ENCODE data around the gene POMGNT1. TPM values are rescaled to one million over a fixed set of nuclear protein-coding genes. Genes with fewer than 3 reads are reported as not detected.
A peak's percentile ranks its signal among the peaks of the same experiment; 100 is the strongest.

POMGNT1 gene
- total and polyA plus RNA-seq, 2 of the 13 experiments (the other 11 are each of a cell fraction or from before 2014, with no cell fraction given), result 33.9 to 46.8 TPM

DNA sequence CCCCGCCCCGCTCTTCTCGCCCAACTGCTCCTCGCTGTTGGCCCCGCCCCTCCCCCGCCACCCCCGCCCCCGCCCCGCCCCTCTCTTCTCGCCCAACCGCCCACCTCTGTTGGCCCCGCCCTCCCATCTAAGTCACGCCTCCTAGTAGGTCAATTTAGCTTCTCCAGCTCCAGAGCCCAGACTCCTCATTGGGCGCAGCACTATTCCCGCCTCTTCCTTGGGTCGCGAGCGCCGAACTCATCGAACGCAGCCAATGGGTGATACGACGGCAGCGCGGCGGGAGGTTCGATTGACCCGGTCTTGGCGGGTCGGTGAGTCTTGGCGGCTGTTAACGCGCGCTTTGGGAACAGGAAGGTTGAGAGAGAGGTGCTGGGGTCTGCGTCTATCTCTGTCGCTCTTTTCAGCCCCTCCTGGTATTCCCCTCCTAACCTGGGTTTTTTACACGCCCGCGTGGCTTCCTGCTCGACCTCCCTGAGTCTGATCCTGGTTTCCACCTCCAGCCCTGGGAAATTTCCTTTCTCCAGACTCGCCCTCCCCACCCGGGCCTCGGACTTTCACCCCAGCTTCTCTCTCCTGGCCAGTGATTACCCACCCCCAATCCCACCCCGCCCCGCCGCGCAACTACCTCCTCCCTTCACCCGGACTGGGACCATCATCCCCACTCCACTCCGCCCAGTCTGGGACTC lies 49.3 kb upstream of the POMGNT1 start, which contains the start of gene RAD54L (continued):
- TF ChIP-seq TEAD3 (CRISPR knock-in tag; optimal IDR thresholded peaks at IDR 0.05; ENCODE audit: borderline replicate concordance) (peak; percentile 32), NCOA5 (CRISPR knock-in tag; IDR thresholded peaks at IDR 0.05) (no peak), ZNF883 (CRISPR knock-in tag; IDR thresholded peaks at IDR 0.05; ENCODE audit: not compliant biosample characterization) (no peak), ZNF616 (CRISPR knock-in tag; IDR thresholded peaks at IDR 0.05; ENCODE audit: low read depth) (no peak), ZNF781 (CRISPR knock-in tag; IDR thresholded peaks at IDR 0.05; ENCODE audit: borderline replicate concordance, not compliant biosample characterization) (no peak), ZNF460 (CRISPR knock-in tag; IDR thresholded peaks at IDR 0.05; ENCODE audit: borderline replicate concordance) (no peak), ZNF136 (CRISPR knock-in tag; IDR thresholded peaks at IDR 0.05; ENCODE audit: low read depth) (no peak), MTA3 (CRISPR knock-in tag; IDR thresholded peaks at IDR 0.05) (no peak), MBNL3 (CRISPR knock-in tag; conservative IDR thresholded peaks at IDR 0.05) (no peak), PRMT3 (CRISPR knock-in tag; IDR thresholded peaks at IDR 0.05; ENCODE audit: borderline replicate concordance, low read depth) (peak; percentile 77; the same call in 1 of the 2 replicates), HMG20B (CRISPR knock-in tag; conservative IDR thresholded peaks at IDR 0.05) (no peak), SIN3B (IDR thresholded peaks at IDR 0.05; ENCODE audit: low read length) (peak; percentile 99), ZNF713 (CRISPR knock-in tag; IDR thresholded peaks at IDR 0.05) (no peak), ZNF317 (CRISPR knock-in tag; IDR thresholded peaks at IDR 0.05) (peak; percentile 64; the same call in 1 of the 2 replicates)
- TF ChIP-seq, protein P1, sequence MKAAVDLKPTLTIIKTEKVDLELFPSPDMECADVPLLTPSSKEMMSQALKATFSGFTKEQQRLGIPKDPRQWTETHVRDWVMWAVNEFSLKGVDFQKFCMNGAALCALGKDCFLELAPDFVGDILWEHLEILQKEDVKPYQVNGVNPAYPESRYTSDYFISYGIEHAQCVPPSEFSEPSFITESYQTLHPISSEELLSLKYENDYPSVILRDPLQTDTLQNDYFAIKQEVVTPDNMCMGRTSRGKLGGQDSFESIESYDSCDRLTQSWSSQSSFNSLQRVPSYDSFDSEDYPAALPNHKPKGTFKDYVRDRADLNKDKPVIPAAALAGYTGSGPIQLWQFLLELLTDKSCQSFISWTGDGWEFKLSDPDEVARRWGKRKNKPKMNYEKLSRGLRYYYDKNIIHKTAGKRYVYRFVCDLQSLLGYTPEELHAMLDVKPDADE (CRISPR knock-in tag; IDR thresholded peaks at IDR 0.05), result no peak
- TF ChIP-seq, protein P2, sequence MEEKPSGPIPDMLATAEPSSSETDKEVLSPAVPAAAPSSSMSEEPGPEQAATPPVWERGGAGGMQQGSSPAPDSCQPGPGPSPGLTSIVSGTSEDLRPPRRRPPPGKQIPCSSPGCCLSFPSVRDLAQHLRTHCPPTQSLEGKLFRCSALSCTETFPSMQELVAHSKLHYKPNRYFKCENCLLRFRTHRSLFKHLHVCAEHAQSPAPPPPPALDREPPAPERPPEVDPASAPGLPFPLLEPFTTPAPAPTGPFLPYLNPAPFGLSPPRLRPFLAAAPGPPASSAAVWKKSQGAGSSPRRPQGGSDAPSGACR (CRISPR knock-in tag; IDR thresholded peaks at IDR 0.05), result no peak
- TF ChIP-seq, protein P3, sequence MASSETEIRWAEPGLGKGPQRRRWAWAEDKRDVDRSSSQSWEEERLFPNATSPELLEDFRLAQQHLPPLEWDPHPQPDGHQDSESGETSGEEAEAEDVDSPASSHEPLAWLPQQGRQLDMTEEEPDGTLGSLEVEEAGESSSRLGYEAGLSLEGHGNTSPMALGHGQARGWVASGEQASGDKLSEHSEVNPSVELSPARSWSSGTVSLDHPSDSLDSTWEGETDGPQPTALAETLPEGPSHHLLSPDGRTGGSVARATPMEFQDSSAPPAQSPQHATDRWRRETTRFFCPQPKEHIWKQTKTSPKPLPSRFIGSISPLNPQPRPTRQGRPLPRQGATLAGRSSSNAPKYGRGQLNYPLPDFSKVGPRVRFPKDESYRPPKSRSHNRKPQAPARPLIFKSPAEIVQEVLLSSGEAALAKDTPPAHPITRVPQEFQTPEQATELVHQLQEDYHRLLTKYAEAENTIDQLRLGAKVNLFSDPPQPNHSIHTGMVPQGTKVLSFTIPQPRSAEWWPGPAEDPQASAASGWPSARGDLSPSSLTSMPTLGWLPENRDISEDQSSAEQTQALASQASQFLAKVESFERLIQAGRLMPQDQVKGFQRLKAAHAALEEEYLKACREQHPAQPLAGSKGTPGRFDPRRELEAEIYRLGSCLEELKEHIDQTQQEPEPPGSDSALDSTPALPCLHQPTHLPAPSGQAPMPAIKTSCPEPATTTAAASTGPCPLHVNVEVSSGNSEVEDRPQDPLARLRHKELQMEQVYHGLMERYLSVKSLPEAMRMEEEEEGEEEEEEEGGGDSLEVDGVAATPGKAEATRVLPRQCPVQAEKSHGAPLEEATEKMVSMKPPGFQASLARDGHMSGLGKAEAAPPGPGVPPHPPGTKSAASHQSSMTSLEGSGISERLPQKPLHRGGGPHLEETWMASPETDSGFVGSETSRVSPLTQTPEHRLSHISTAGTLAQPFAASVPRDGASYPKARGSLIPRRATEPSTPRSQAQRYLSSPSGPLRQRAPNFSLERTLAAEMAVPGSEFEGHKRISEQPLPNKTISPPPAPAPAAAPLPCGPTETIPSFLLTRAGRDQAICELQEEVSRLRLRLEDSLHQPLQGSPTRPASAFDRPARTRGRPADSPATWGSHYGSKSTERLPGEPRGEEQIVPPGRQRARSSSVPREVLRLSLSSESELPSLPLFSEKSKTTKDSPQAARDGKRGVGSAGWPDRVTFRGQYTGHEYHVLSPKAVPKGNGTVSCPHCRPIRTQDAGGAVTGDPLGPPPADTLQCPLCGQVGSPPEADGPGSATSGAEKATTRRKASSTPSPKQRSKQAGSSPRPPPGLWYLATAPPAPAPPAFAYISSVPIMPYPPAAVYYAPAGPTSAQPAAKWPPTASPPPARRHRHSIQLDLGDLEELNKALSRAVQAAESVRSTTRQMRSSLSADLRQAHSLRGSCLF (CRISPR knock-in tag; IDR thresholded peaks at IDR 0.05; ENCODE audit: borderline replicate concordance), result no peak
- TF ChIP-seq, protein P4, sequence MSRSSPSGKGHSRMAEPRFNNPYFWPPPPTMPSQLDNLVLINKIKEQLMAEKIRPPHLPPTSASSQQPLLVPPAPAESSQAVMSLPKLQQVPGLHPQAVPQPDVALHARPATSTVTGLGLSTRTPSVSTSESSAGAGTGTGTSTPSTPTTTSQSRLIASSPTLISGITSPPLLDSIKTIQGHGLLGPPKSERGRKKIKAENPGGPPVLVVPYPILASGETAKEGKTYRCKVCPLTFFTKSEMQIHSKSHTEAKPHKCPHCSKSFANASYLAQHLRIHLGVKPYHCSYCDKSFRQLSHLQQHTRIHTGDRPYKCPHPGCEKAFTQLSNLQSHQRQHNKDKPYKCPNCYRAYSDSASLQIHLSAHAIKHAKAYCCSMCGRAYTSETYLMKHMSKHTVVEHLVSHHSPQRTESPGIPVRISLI (CRISPR knock-in tag; IDR thresholded peaks at IDR 0.05; ENCODE audit: borderline replicate concordance), result no peak
- TF ChIP-seq, protein P5, sequence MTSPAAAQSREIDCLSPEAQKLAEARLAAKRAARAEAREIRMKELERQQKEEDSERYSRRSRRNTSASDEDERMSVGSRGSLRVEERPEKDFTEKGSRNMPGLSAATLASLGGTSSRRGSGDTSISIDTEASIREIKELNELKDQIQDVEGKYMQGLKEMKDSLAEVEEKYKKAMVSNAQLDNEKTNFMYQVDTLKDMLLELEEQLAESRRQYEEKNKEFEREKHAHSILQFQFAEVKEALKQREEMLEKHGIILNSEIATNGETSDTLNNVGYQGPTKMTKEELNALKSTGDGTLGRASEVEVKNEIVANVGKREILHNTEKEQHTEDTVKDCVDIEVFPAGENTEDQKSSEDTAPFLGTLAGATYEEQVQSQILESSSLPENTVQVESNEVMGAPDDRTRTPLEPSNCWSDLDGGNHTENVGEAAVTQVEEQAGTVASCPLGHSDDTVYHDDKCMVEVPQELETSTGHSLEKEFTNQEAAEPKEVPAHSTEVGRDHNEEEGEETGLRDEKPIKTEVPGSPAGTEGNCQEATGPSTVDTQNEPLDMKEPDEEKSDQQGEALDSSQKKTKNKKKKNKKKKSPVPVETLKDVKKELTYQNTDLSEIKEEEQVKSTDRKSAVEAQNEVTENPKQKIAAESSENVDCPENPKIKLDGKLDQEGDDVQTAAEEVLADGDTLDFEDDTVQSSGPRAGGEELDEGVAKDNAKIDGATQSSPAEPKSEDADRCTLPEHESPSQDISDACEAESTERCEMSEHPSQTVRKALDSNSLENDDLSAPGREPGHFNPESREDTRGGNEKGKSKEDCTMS (CRISPR knock-in tag; conservative IDR thresholded peaks at IDR 0.05), result no peak

All from HepG2 (cell line).